Lung (tissue), 12 donors: ENCODE results near the gene C2CD2. TPM values are rescaled to one million over a fixed set of nuclear protein-coding genes. Genes with fewer than 3 reads are reported as not detected.

Experiments
- ATAC-seq: fragments of 200-7000 bp; cut with Tn5 transposase; one replicate; pipeline ENCODE4 v1.9.1; 2020; ENCODE audit warnings: moderate number of reproducible peaks; ENCODE audit not compliant: insufficient read depth, low FRiP score
- DNase-seq, 3 donors: peaks; one replicate each; pipeline ENCODE4 v3.0.0-alpha.2; 2013 to 2017
- H3K27ac ChIP-seq, 2 donors: one replicate each; pipeline ENCODE4 v1.5.1; 2013; ENCODE audit warnings: mild to moderate bottlenecking in 2 of 2, moderate library complexity in 2 of 2, control low read depth in 1 of 2, inconsistent platforms in 1 of 2, low read depth in 1 of 2, low read length in 1 of 2
- H3K27me3 ChIP-seq, 3 donors: one replicate each; pipeline ENCODE4 v1.5.1; 2013; ENCODE audit warnings: low read length in 2 of 3; ENCODE audit not compliant: control insufficient read depth in 3 of 3, insufficient read depth in 3 of 3
- H3K36me3 ChIP-seq, 4 donors: one replicate each; pipeline ENCODE4 v1.5.1; 2013; ENCODE audit warnings: low read length in 4 of 4, mild to moderate bottlenecking in 1 of 4, moderate library complexity in 1 of 4; ENCODE audit not compliant: control insufficient read depth in 4 of 4, insufficient read depth in 4 of 4
- H3K4me1 ChIP-seq, 5 donors: one replicate each; pipeline ENCODE4 v1.5.1; 2013; ENCODE audit warnings: low read length in 5 of 5, mild to moderate bottlenecking in 2 of 5, moderate library complexity in 1 of 5; ENCODE audit not compliant: control insufficient read depth in 5 of 5, insufficient read depth in 5 of 5
- H3K4me3 ChIP-seq: one replicate; pipeline ENCODE4 v1.5.1; 2013; ENCODE audit warnings: mild to moderate bottlenecking, control low read depth, moderate library complexity
- H3K9ac ChIP-seq, 2 donors: one replicate each; pipeline ENCODE4 v1.5.1; 2013; ENCODE audit warnings: low read length in 2 of 2, control low read depth in 1 of 2; ENCODE audit not compliant: insufficient read depth in 1 of 2
- H3K9me3 ChIP-seq, 4 donors: one replicate each; pipeline ENCODE4 v1.5.1; 2013; ENCODE audit warnings: low read length in 3 of 4, mild to moderate bottlenecking in 1 of 4, moderate library complexity in 1 of 4; ENCODE audit not compliant: control insufficient read depth in 4 of 4, insufficient read depth in 3 of 4
- WGBS, 2 donors: extraction: QIAGEN DNeasy Blood & Tissue Kit; methylation state at CpG; one replicate each; pipeline ENCODE4 v1.1.7; 2013; 5-methylcytosine and 5-hydroxymethylcytosine counted together
- polyA plus RNA-seq, 2 donors: library from polyadenylated mRNA; stranded (reverse); fragments of 200-250 nt; gene quantifications; one replicate each; pipeline ENCODE4 v1.2.1, GENCODE V29; 2013
- total RNA-seq, 2 donors: library from RNA; depleted of rRNA in 1 of 2; stranded (reverse); fragments of >200 nt in 1 of 2; gene quantifications; one replicate each; pipeline ENCODE4 v1.2.1, GENCODE V29; 2014 to 2021
- TF ChIP-seq, protein P1 (sequence below): IDR thresholded peaks from 2 replicates; pipeline ENCODE4 v1.5.1; 2012; ENCODE audit warnings: mild to moderate bottlenecking; ENCODE audit errors: control extremely low read depth, extremely low read depth
- donor health status: control.
- donor health status: control.
- donor health status: Bipolar disorder and iron deficiency.
- donor health status: healthy.
- donor health status: DM: yes; HTN: yes; CAD: no.

The C2CD2 gene
- total and polyA plus RNA-seq, 4 donors = 7.0 to 19.5 (median 12.2) TPM

GRCh38 chr21:41858466-41859296 is 95.1 kb downstream of the C2CD2 start:
- Histone ChIP-seq H3K36me3 (peaks cover 3 to 31% (median 12%) of the 10 kb centered on the region in 4 donors), H3K9me3 (no peaks in the 10 kb centered on the region), H3K27ac (no peak overlapping the region), H3K27me3 (no peaks in the 10 kb centered on the region), H3K9ac (no peak overlapping the region), H3K4me3 (no peak overlapping the region), H3K4me1 (no peaks in the 10 kb centered on the region)
- ATAC-seq (no peak), DNase-seq (no peak)
- TF ChIP-seq, protein P1, sequence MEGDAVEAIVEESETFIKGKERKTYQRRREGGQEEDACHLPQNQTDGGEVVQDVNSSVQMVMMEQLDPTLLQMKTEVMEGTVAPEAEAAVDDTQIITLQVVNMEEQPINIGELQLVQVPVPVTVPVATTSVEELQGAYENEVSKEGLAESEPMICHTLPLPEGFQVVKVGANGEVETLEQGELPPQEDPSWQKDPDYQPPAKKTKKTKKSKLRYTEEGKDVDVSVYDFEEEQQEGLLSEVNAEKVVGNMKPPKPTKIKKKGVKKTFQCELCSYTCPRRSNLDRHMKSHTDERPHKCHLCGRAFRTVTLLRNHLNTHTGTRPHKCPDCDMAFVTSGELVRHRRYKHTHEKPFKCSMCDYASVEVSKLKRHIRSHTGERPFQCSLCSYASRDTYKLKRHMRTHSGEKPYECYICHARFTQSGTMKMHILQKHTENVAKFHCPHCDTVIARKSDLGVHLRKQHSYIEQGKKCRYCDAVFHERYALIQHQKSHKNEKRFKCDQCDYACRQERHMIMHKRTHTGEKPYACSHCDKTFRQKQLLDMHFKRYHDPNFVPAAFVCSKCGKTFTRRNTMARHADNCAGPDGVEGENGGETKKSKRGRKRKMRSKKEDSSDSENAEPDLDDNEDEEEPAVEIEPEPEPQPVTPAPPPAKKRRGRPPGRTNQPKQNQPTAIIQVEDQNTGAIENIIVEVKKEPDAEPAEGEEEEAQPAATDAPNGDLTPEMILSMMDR = no peak
- 96 to 97% methylated on average over 26 to 27 of the region's 27 CpGs for WGBS, 2 donors

DNA sequence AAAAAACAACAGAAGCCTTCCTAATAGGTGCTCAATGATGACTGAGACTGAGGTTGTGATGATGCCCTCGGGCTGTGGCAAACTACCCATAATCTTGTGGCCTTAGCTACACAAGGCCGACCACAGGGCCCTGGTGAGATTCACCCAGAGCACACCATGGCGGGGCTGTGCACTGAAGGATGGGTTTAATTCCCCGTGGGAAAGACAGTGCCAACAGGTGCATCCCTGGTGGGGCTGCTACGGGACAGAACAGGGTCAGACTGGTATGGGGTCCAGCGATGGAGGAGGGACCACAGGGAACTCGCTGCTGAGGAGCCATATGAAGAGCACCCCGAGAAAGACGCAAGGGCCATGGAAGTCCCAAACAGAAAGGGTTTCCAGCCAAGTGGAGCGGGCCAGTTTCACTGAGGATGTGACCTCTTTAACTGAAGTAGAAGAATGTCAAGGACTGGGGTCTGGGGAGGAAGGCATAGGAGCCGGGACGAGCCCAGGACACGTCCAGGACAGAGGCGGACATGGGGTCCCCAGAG is 96.0 kb downstream of the C2CD2 start:
- TF ChIP-seq, protein P1 = no peak
- 95 to 97% methylated on average over 14 of the region's 14 CpGs for WGBS, 2 donors
- peaks cover 3 to 32% (median 13%) of the 10 kb centered on the region in 4 donors for H3K36me3 ChIP-seq
- no peak overlapping the region for H3K9ac ChIP-seq
- no peak overlapping the region for H3K27ac ChIP-seq
- no peaks in the 10 kb centered on the region for H3K4me1 ChIP-seq
- DNase-seq (no peak), ATAC-seq (no peak)
- H3K27me3 ChIP-seq = no peaks in the 10 kb centered on the region
- H3K9me3 ChIP-seq = no peaks in the 10 kb centered on the region
- no peak overlapping the region for H3K4me3 ChIP-seq

DNA sequence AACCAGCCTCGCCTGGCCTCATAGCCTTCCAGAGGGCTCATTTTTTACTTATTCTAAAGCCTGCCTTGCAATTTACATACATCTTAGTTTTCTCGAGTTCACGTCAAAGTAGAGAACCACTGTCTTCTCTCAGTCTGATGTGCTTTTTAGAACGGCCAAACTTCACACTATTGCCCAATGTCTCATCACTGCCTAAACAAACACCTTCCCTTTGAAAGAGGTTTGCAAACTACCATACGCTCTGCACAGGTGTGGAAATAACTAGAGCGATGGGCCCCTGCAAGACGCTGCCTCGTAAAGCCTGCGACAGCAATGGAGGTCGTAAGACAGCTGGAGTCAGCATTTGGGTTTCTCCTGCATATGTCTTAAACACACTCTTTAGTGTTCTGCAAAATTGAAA is 97.2 kb downstream of the C2CD2 start:
- Histone ChIP-seq H3K9me3 (no peaks in the 10 kb centered on the region), H3K27ac (no peak overlapping the region), H3K27me3 (no peaks in the 10 kb centered on the region), H3K36me3 (peaks cover 3 to 36% (median 14%) of the 10 kb centered on the region in 4 donors), H3K4me1 (no peaks in the 10 kb centered on the region), H3K9ac (no peak overlapping the region), H3K4me3 (no peak overlapping the region)
- no peak for ATAC-seq
- DNase-seq = no peak
- WGBS, 2 donors = 81 to 88% methylated on average over 10 of the region's 10 CpGs
- TF ChIP-seq, protein P1 = no peak
